GM21381 (cell line): Measurements from ENCODE around the gene DOCK9.
"Not testable (repeated sequence)": the region's sequence is repeated elsewhere in the genome, so short reads cannot be mapped to it uniquely, and the experiment has no call there.

Experiments used
- ATAC-seq: cut with Tn5 transposase; IDR thresholded peaks from one replicate; pipeline ENCODE4 v1.9.1; 2021; ENCODE audit warnings: mild to moderate bottlenecking, moderate library complexity; ENCODE audit not compliant: unreplicated experiment

DOCK9 gene

GRCh38 chr13:98829541-98829940 lies 148.3 kb downstream of the DOCK9 start:
- no peak for ATAC-seq

GRCh38 chr13:98828614-98829013 lies 149.2 kb downstream of the DOCK9 start:
- ATAC-seq = no peak

- ATAC-seq = no peak
These were observed 150.4 kb downstream of the DOCK9 start for GRCh38 chr13:98827449-98827848.

DNA sequence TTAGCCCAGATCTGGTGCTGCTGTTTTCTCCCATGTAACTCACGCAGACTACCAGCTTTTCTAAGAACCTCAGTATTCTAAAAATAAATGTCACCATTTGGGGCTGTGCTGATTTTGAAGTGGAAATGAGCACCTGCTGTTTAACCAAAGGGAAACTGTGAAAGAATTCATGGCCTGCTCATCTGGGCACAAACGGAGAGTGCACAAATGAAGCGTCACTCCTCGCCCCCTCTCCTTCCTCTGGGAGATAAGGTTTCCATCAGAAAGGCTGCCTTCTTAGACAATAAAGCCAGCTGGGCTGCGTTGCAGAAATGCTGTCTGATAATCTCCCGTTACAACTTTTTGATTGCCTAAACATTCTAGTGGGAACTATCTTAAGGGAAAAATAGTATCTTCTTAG lies 151.7 kb downstream of the DOCK9 start:
- ATAC-seq = no peak

GRCh38 chr13:98825659-98826058 lies 152.2 kb downstream of the DOCK9 start:
- ATAC-seq = no peak

GRCh38 chr13:98824376-98825160 lies 153.3 kb downstream of the DOCK9 start:
- no peak for ATAC-seq

DNA sequence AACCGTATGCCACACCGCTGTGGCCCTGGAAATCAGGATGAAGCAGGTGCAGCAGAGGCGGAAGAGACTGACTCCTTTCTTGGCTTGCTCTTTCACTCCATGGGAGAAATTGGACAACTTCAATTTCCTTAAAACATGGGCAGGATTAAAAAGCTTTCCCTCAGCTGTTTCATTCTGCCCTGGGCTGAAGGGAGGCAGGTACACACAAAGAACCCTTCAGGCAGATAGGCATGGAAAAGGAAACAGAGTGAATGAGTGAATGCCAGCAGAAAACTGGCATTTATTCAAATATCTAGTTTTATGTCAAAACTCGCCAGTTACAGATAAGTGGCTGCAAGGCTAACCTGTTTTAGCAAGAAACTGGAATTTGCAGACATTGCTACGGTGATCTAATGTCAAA lies 154.4 kb downstream of the DOCK9 start:
- no peak for ATAC-seq

DNA sequence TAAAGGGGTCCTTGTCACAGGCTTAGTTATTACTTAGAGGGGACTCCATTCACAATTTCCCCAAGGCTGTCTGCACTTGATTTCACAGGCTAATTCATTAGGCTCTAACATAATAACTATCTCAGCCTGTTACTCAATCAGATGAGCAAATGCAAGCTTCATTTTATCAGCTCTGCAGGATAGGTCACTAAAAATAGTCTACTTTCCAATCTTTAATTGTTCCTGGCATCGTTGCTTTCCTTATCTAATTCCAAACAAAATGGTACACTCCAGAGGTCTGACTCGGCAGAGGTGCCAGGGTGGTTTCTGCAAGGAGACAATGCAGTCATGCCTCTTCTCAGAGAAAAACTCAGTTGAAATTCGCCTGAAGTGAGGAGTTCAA lies 155.6 kb downstream of the DOCK9 start:
- no peak for ATAC-seq

DNA sequence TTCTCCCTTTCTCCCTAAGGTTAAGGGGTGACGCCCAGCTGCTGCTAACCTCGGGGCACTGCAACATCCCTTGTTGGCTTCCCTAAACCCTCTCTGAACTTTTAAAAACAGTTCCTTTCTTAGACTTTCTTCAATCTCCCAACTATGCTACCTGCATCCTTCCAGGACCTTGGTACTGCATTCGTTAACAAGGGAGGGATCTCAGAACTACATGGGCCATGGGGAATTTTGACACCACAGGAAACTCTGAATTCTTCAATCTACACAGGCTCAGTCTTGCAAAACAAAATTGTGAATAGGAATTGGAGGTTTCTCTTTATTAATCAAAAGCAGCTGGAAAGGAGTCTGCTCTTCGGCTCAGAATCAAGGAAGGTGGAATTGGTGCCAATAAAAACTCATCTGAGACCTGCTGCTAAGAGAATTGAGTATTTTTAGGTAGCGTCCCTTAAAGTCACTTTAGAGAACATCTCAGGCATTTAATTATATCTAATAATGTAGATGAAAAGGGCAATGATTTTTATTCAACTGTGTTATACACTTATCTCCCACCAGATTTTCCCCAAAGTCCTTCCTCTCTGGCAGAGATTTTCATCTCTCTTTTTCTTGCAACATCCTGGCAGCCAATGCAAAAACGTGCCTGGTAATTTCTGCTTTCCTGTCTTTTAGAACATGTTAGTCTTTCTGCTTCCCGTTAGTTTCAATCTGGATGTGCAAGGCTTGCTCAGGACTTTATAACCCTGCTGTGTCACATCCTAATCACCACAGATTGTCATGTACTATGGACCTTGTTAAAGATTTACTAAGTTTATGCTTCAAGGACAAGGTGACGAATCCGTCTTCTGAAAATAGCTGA lies 156.3 kb downstream of the DOCK9 start:
- ATAC-seq = no peak

GRCh38 chr13:98820744-98821371 lies 157.0 kb downstream of the DOCK9 start:
- ATAC-seq = no peak

GRCh38 chr13:98820300-98820699 lies 157.6 kb downstream of the DOCK9 start:
- no peak for ATAC-seq

DNA sequence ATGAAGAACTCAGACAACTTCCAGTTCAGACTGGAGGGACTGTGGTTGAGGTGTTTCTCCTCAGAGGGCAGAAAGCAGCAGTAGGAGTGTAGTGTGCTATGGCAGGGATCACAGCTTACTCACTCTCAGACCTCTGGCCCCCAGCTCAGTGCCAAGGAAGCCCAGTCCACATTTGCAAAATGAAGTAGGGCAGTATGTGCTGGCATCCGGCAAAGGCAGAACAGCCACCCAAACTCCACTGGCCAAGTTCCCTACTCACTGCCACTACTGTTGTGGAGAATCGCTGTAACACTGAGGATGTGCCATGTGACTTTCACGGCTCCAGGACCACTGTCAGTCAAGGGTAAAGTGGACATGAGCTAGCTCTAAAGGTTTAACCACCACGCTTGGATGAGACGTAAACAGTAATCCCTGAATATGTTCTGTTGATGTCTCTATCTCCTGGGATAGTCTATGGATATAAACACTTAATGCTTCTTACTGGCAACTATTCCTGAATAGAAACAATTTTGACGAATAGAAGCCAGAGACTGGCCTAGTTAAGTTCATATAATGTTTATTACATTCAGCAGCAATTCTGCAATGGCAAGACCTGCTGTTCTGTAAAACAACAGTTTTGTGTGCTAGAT lies 158.4 kb downstream of the DOCK9 start:
- ATAC-seq = no peak

- ATAC-seq = no peak
These were observed 161.5 kb downstream of the DOCK9 start for GRCh38 chr13:98816406-98816805.

DNA sequence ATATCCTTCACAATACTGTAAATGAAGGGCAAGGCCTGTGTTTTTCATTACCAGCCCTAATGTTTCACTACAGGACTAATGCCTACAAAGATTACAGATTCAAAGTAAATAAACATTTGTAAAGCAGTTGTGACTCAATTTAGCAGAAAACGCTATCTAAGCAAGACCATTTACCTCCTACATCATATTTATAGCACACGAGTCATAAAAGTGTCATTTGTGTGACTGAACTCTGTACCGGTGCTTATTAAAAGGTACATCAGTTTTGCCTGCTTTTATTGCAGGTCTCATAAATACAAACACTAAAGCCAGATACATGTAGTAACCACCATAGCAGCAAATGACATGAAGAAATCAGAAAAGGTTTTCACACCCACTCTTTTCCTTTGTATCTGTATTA lies 163.9 kb downstream of the DOCK9 start:
- ATAC-seq = no peak

DNA sequence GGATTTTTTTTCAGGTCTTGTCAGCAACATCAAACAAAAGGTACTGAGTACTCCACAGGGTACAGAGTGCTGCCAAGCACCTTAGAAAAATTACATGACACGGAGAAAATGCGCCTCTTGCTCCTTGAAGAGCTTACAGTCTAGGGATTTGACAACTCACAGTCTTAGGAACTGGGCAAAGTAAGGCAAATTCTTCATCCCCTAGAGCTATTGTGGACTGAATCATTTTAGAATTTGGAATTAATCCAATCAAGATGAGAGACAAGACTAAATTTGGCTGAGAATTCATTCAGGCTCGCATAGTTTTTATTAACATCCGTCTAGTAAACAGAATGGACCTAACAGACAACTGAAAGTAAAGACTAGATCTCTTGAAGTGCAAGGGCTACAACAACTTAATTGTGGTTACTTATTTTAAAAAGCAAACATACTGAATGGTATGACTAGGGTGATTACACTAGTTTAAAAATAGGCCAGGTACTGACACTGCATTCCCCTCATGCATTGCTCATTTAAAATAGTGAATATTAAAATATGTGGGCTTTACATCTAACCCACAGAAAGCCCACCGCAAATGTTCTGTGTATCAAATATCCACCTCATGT lies 165.6 kb downstream of the DOCK9 start:
- ATAC-seq = not testable (repeated sequence)

- no peak for ATAC-seq
These were observed 167.1 kb downstream of the DOCK9 start for GRCh38 chr13:98810746-98811145.

GRCh38 chr13:98809345-98809777 lies 168.5 kb downstream of the DOCK9 start:
- no peak for ATAC-seq

- ATAC-seq = no peak
These were observed 170.1 kb downstream of the DOCK9 start for GRCh38 chr13:98807774-98808173.

GRCh38 chr13:98804336-98804855 lies 173.5 kb downstream of the DOCK9 start:
- no peak for ATAC-seq

DNA sequence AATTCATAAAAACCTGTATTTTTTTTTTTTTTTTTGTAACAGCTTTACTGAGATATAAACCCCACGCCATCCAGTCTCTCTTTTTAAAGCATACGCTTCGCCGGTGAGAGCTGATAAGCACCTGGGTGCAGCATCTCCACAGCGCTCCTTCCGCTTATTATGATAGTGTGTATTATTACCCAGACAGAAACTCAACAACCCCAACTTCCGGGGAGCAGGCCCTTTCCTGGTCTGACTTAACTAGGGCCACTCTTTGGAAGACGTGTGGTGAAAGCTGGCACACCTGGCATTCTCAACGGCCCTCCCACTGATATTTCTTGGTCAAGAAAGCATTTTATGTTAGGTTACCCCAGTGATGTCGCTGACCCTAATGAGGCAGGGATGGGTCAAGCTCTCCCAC lies 173.9 kb downstream of the DOCK9 start:
- no peak for ATAC-seq
